VCaP (cell line): ENCODE results near the gene LDHD.

Experiments used
- H3K27ac ChIP-seq: fragments of 450-650 bp; 2 replicates; pipeline ENCODE4 v1.5.1; 2017
- CTCF ChIP-seq: fragments of 450-650 bp; conservative IDR thresholded peaks from 2 replicates; pipeline ENCODE4 v1.5.1; 2017; ENCODE audit warnings: mild to moderate bottlenecking, moderate library complexity

The LDHD gene

GRCh38 chr16:75116081-75116910 lies at the start of gene LDHD:
Gene LDHD (minus strand): TSS chr16:75116780. CDS start chr16:75116720, 60 bp downstream.
- no peak within 1 kb of the TSS; the same call in 1 of the 2 replicates for H3K27ac ChIP-seq
- TF ChIP-seq CTCF = no peak

GRCh38 chr16:75160386-75160785 lies 43.8 kb upstream of the LDHD start:
- TF ChIP-seq CTCF = no peak
- no peak overlapping the region for H3K27ac ChIP-seq

GRCh38 chr16:75152635-75153034 lies 36.1 kb upstream of the LDHD start:
- no peak overlapping the region for H3K27ac ChIP-seq
- no peak for TF ChIP-seq CTCF

GRCh38 chr16:75151798-75152197 lies 35.2 kb upstream of the LDHD start:
- no peak for TF ChIP-seq CTCF
- H3K27ac ChIP-seq = no peak overlapping the region

- H3K27ac ChIP-seq = peak within 1 kb of the TSS; percentile 85
- TF ChIP-seq CTCF = no peak
Measured at GRCh38 chr16:75148311-75149195, 32.0 kb upstream of the LDHD start, which contains the start of gene ZFP1. Gene ZFP1 (plus strand): TSS chr16:75148524. CDS start chr16:75152952, 4,428 bp downstream.

- TF ChIP-seq CTCF = no peak
- peak overlapping the region; percentile 85 for H3K27ac ChIP-seq
Measured at GRCh38 chr16:75147968-75148310, 31.4 kb upstream of the LDHD start.

- no peak for TF ChIP-seq CTCF
Measured at GRCh38 chr16:75143941-75144340, 27.4 kb upstream of the LDHD start.

More at GRCh38 chr16:75143941-75144340, 27.4 kb upstream of the LDHD start:
- no peak overlapping the region for H3K27ac ChIP-seq
